MM.1S (cell line): Measurements from ENCODE around the gene ZMYM3.

Source experiments
- CTCF ChIP-seq: fragments of 300-600 bp; sonication (generic); IDR thresholded peaks from 2 replicates; pipeline ENCODE4 v1.5.1; 2016; ENCODE audit warnings: antibody characterized with exemption, low read length, mixed read lengths
- EZH2 ChIP-seq: fragments of 300-600 bp; sonication (generic); optimal IDR thresholded peaks from 2 replicates; pipeline ENCODE3; 2017; ENCODE audit warnings: low read depth, mild to moderate bottlenecking, antibody characterized with exemption, low read length, mixed read lengths
- EZH2phosphoT487 ChIP-seq: fragments of 300-600 bp; sonication (generic); IDR thresholded peaks from 2 replicates; pipeline ENCODE4 v1.6.1; 2018; ENCODE audit warnings: antibody characterized with exemption, low read length

DNA sequence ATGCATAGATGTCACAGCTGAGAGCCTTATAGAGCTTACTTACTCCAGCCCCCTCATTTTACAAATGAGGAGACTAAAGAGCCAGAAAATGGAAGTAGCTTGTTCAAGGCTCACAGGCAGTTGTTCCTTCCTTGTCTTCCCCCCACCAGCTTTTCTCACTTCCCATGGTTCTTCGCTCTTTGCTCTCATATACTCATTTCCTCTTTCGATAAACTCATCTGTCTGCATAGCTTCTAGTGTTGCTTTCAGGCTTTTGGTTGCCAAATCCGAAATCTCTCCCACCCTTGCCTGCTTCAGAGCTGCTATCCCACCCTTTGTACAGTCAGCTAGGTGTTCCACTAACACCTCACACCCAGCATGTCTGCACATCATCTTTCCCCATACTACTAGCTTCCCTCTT is 55.9 kb downstream of the ZMYM3 start:
- no peak for TF ChIP-seq CTCF
- TF ChIP-seq EZH2 = no peak
- TF ChIP-seq EZH2phosphoT487 = no peak
